ENCODE measurements around the gene DENND1A.
"Not testable (repeated sequence)": the region's sequence is repeated elsewhere in the genome, so short reads cannot be mapped to it uniquely, and the experiment has no call there.

DENND1A gene, protein sequence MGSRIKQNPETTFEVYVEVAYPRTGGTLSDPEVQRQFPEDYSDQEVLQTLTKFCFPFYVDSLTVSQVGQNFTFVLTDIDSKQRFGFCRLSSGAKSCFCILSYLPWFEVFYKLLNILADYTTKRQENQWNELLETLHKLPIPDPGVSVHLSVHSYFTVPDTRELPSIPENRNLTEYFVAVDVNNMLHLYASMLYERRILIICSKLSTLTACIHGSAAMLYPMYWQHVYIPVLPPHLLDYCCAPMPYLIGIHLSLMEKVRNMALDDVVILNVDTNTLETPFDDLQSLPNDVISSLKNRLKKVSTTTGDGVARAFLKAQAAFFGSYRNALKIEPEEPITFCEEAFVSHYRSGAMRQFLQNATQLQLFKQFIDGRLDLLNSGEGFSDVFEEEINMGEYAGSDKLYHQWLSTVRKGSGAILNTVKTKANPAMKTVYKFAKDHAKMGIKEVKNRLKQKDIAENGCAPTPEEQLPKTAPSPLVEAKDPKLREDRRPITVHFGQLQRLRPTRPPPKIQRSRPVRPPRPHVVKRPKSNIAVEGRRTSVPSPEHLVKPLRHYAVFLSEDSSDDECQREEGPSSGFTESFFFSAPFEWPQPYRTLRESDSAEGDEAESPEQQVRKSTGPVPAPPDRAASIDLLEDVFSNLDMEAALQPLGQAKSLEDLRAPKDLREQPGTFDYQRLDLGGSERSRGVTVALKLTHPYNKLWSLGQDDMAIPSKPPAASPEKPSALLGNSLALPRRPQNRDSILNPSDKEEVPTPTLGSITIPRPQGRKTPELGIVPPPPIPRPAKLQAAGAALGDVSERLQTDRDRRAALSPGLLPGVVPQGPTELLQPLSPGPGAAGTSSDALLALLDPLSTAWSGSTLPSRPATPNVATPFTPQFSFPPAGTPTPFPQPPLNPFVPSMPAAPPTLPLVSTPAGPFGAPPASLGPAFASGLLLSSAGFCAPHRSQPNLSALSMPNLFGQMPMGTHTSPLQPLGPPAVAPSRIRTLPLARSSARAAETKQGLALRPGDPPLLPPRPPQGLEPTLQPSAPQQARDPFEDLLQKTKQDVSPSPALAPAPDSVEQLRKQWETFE

DNA sequence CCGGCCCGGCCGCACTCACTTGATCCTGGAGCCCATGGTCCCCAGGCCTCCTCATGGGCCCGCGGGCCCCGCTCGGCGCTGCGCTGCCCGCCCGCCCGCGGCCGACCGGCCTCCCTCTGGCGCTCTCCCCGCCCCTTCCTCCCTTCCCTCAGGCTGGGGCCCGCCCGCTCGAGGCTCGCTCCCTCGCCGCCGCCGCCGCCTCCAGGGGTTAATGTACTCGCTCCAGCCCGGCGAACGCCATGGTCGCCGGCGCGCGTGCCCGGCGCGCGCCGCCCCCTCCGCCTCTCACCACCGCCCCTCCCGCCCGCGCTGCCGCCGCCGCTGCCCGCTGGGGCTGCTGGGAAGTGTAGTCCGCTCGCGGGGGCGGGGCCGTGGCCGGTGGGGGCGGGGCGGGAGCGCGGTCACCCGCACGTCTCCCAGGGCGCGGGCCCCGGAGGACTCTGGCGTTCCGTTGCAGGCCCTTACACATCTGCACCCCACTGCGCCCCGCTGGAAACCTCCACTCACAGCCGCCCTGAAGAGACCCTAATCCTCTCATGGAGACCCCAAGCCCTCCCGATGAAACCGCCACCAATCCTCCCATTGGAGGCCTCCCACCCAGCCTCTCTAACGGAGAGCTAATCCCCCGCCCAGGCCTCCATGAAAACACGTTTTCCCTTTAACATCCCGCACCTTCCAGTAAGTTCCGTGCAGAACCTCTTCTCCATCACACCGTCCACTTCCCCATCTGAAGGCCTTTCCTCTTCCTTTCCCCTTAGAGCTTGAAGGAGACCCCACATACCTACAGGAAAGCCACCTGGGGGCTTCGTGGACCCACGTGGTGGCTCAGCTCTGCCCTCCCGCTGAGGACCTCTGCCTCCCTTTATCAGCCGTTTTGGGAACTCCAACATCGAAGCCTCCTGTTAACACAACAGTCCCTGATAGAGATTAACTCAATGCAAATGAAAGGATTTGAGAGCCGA lies at the start of gene DENND1A:
DENND1A (minus strand) TSS at position 257 of the 962 bp plus-strand sequence; CDS start at position 36, 221 bp downstream.
- peak; percentile 46 for DNase-seq

DNA sequence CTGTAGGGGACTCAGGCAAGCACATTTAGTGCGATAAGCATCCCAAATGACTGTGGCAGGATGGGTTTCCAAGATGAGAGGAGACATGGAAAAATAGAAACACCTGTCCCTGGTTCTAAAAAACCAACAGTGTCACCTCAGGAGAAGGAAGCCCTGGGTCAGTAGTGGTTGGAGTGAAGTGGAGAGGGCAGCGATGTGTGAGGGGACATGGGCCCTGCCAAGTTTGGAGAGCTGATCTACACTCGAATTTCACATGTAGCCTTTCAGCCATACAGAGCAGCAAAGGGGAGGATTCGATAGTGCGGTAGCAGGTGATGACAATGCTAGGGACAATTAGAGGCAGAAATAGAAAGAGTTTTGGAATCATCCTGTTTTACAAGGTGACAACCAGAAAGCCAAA lies 49.1 kb upstream of the DENND1A start:
- no peak for DNase-seq

DNA sequence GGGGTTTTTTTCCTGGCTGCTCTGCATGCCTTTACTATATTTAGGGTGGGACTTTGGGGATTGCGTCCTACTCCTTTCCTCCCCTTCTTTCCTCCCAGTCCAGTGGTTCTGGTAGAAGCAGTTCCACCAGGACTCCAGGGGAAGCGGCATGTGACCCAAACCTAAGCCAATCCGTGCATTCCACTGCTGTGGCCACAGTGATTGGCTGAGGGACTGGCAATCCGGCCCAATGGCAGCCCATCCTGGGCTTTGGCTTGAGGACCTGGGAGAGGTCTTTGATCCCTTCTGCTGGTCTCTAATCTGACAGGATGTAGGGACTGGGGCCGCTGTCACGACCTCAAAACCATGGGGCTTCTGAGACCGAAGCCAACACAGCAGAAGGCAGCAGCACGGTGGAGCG lies 46.7 kb upstream of the DENND1A start:
- DNase-seq: not testable (repeated sequence)

DNA sequence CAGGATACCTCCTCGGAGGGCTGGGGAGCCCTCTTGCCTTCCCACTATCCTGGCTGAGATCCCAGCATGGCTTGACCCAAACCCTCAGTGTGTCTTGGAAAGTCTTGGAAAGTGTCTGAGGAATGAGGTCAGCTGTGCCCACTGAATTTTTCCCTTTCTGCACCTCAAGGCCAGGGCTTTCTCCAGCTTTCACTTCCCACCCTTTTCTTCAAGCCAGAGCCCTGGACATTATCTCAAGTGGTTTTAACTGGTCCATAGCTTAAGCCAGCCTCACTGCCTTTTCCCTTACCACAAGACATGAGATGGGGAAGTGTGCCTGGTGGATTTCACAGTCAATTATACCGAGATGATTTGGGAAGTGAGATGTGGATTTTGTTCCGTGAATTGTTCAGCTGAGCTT lies 45.9 kb upstream of the DENND1A start:
- no peak for DNase-seq

DNA sequence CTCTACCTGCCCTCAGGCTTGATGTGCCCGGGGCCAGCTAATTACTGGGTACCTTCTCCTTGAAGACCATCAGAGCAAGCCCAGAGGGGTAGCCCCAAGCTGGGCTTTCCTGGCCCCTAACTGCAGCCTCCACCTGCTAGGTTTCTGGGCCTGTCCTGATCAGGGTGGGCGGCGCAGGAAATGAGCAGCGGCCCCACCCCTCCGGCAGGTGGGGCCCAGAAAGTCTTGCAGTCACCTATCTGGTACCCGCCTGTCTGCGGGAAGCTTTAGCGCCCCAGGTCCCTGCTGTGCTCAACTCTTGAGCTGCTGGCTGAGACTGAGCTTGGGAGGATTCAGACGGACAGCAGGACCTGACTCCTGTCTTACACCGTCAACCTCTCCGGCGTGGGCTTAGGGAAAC lies 44.5 kb upstream of the DENND1A start:
- DNase-seq: no peak

DNA sequence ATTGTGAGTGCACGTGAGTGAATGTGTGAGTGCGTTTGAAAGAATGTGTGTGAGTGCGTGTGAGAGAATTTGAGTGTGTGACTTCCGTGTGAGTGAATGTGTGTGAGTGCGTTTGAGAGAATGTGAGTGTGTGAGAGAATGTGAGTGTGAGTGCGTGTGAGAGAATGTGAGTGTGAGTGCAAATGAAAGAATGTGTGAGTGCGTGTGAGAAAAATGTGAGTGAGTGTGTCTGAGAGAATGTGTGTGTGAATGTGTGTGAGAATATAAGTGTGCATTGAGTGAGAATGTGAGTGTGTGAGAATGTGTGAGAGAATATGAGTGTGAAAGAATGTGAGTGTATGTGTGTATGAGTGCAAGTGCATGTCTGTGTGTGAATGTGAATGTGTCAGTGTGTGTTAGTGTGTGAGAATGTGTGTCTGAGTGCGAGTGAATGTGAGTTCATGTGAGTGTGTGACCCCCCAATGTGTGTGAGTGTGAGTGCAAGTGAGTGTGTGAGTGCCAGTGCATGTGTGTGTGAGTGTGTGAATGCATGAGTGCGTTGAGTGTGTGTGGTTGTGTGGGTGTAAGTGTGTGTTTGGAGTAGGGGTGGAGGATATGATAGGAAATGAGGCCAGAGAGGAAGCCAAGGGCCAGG lies 43.8 kb upstream of the DENND1A start:
- DNase-seq: no peak

DNA sequence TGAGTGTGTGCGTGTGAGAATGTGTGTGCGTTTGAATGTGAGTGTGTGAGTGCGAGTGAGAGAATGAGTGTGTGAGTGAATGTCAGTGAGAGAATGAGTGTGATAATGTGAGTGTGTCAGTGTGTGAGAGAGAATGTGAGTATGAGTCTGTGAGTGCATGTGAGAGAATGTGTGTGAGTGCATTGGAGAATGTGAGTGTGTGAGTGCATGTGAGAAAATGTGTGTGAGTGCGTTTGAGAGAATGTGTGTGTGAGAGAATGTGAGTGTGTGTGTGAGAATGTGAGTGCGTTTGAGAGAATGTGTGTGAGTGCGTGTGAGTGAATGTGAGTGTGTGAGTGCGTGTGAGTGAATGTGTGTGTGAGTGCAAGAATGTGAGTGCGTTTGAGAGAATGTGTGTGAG lies 42.7 kb upstream of the DENND1A start:
- DNase-seq: no peak

DNA sequence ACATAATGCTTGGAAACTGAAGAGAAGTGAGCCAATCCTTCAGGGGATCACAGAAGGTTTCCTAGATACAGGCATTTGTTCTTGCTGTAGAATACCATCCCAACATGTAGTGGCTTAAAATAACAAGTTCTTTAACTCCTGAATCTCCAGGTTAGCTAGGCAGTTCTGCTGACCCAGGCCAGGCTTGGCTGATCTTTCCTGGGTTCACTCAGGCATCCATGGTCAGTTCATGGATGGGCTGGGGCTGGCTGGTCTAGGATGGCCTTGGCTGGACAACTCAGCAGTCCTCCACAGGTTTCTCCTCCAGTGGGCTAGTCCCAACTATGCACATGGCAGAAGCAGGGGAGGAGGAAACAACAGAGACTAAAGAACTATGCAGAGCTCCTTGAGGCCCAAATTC lies 37.4 kb upstream of the DENND1A start:
- DNase-seq: no peak

DNA sequence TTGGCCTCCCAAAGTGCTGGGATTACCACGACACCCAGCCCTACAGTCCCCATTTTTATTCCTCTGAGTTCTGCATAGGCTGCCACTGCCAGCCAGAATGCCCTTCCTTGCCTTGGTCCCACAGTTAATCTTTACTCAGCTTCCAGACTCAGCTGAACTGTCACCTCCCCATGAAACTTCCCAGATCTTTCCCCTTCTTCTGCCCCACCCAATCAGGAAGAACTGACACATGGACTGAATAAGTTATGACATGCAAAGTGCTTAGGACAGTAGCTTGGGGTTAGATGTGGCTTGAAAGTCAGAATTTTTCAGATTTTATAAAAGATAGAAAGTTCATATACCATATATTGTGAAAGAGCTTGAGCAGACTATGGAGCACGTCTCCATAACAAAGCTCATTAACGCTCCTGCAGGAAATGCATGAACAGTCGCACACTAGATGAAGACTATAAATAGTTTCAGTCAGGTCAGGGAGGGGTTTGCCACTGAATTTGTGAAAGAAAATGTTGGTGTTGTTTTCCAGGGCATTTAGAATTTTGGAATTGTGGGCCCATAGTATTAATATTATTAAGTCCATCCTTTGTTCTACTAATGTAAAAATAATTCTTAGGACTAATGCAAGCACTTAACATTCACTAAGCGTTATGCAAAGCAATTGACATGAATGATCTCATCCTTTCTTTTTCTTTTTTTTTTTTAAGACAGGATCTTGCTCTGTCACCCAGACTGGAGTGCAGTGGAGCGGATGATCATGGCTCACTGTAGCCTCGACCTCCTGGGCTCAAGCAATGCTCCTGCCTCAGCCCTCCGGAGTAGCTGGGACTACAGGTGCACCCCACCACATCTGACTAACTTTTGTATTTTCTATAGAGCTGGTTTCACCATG lies 36.1 kb upstream of the DENND1A start:
- no peak for DNase-seq

DNA sequence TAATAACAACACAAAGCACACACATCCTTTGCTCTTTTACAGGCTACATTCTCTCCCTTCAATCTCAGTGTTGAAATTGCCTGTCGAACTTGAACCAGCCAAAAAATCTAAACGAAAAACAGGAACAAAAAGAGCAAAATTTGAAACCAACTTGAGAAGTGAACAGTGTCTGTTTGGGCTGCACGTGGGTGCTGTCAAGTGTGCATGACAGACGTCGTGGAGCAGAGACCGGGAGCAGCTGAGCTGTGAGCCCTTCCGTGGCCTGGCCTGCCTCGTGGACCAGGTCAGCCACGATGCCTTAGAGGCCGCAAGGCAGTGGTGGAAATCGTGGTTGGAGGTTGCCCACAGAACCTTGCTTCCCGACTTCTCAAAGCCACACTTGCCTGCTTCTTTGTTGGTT lies 34.8 kb upstream of the DENND1A start:
- no peak for DNase-seq

DNA sequence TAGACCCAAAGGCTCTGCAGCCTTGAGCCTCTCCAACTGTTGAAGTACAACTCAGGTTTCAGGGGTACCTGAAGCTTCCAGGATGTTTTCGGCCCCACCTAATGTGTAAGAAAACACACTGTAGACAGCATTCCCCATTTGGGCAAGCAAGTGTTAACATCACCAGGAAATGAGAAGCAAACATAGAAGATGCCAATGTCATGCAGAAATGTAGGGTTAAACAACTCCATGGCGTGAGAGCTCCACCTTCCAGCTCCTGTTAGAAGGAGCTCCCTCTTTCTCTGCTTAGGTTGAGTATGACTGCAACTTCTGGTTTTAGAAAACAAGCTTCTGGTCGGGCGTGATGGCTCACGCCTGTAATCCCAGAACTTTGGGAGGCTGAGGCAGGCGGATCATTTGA lies 31.0 kb upstream of the DENND1A start:
- DNase-seq: no peak

DNA sequence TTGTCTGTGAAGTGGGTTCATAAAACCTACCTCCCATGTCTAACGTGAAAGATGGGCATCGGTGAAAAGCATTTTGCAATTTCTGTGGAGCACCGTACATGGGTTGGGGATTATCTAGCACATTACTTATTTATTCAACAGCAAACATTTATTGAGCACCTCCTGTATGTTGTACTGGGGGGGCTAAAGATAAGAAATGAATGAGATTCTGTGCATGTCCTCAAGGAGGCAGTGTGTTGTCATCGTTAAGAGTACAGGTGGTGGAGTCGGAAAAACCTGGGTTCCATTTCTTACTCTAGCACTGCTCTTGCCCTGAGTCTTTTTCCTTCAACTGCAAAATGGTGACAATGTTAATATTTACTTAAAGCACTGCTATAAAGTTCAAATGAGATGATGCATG lies 30.4 kb upstream of the DENND1A start:
- no peak for DNase-seq

DNA sequence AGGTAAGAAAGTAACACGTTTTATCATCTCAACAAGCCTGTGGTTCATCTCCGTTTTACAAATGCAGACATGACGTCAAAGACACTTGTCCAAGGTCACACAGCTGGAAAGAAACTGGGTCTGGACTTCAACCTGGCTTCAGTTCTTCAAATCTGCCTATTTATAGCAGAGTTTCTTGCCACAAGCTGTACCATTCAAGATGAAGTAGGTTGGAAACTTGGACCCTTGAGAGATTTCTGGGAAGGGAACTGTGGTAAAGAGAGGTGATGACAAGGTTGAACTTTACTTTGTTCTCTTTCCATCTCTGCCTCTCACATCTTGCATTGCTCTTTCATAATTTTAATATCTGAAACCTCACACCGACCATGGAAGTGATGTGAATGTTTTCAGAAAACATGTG lies 29.9 kb upstream of the DENND1A start:
- DNase-seq: no peak

DNA sequence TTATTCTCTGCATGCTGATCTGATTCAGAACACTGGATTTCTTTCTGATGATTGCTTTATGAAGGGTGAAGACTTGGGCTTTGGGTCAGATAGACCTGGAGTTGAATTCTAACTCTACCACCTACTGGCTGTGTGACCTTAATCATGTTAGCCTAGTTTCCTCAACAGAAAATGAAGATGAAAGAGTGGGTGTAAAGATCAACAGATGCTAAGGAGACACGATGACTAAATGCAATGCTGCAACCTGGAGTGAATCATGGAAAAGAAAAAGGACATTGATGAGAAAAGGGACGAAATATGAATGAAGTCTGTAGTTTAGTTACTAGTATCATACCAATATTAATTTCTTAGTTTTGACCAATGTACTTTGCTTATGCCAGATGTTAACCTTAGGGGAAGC lies 27.8 kb upstream of the DENND1A start:
- DNase-seq: no peak

DNA sequence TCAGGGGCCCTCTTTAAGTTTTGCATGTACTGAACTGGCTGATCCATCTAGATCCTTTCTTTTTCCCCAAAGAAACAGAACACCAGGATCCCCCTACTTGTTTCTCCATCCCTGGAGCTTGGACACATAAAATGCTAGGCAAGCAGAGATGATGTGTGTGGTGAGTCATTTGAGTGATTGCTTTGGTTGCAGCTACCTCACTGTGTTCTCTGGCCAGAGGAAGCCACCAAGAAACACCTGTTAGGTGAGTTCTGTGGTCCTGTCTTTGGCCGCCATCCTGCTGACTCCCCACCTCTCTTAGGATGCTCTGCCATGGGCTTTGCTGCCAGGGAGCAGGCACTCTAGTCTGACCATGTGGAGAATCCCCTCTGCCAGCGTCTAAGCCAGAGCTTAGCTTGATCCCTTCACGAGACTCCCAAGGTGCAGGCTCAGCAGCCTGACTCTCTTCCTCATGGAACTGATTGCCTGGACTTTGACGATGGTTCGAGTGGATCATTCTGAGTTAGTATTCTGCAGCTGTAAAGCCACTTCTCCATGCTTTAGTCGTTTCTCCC lies 27.3 kb upstream of the DENND1A start:
- no peak for DNase-seq

DNA sequence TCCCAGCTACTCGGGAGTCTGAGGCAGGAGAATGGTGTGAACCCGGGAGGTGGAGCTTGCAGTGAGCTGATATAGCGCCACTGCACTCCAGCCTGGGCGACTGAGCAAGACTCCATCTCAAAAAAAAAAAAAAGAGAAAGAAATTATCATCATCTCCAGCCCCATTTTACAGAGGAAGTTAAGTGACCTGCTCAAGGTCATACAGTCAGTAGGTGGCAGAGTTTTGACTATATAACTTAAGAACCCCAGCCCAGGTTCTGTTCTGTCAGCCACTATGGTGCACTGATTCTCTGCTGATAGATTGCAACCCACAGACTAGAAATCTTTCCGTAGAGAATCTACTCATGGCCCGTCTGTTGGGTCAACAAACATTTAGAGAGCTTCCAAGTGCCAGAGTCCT lies 25.7 kb upstream of the DENND1A start:
- no peak for DNase-seq

DNA sequence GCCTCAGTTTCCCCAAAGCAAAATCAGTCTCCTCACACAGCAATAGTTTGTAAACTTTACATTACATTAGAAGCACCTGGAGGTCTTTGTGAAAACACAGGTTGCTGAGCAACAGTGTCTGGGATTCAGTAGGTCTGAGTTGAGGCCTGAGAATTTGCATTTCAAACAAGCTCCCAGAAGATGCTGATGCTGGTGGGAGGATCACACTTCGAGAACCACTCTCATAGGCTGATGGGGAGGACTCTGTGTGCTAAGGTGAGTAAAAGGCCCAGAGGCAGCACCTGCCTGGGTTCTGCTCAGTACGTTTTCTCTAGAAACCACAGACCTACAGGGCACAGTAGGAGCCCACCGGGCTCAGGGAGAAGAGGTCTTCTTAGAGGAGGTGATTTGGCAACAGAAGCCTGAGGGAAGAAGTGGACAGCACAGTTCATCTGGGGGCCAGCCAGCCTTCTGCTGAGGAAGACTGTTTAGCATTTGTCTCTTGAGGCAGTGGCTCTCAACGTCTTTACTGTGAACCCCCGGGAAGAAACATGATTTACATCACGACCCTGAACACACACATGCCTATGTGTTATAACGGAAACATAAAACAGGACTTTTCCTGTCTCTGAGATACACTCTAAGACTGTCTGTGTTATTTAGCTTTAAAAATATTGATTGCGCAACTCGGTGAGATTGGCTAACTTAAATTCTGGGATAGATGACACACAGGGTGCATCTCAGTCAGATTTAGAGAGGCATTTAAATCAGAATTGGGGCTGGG lies 24.8 kb upstream of the DENND1A start:
- no peak for DNase-seq

DNA sequence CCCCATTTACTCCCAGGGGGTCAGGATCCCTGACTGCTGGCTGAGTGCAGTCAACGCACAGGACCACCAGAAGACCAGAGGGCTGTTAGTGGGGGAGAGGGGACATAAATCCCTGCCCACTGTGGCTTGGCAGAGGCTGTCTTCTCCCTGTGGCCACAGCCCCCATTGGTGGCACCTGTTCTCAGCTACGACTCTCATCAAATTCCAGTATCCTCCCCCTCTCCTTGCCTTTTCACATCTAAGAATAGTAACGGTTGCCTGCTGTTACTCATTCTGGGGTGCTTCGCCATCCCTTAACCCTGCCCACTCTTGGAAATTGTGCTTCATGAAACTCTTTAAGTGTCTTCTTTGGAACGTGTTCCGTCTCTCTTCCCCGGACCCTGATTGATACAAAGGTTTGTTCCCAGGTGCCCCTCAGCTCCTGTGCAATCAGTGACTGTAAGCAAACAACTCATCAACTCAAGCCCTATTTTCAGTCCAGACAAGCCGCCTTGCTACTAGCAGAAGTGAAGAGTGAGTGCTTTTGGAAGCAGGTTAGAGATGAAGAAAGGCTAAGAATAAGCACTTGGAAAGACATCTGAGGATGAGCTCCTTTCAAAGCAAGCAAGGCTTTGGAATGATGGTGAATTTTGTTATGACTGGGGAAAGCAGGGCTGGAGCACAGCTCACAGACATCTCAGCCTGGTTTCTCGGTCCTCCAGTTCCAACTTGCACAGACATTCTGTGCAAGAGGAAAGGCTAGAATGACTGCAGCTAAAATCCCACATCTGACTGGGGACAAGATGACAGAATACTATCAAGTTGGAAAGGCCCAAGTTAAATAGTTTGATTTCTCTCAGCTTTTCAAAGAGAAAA lies 22.9 kb upstream of the DENND1A start:
- no peak for DNase-seq

DNA sequence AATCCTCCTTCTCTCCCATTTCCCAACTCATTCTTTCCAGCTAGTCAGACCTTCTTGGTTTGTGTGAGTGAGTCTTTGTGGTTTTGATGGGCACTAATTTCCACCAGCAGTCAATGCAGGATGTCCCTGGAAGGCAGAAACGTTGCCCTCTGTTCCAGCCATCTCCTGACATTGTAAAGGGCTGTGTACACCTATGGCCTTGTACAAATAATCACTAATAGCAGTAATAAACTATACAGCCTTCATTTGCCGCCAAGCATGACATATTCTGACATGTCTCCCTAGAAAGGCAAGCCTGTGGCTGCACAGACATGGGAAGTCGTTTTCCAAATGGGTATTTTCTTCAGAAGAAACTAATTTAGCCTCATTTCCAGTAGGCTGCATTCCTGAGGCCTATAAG lies 18.4 kb upstream of the DENND1A start:
- DNase-seq: no peak
